ENCODE data around the gene CDKAL1. TPM values are rescaled to one million over a fixed set of nuclear protein-coding genes. Genes with fewer than 3 reads are reported as not detected.

CDKAL1 gene
- total RNA-seq, 1 donor from 2014 or later = 14.8 TPM

DNA sequence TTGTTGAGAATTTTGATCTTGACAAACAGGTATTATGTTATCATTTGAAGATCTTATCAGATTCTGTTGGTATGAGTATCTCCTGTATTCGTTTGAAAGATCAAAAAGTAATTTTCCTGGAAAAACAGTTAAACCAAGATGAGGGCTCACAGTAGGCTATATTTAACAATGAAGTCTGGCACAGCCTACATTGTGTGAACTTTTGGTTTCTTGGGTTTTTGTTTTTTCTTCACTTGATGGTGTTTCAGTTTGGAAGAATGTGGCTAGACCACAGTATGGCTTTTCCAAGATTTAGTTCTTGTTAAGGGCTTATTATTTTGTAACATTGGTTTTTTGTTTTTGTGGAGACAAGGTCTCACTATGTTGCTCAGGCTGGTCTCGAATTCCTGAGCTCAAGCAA is 306.4 kb downstream of the CDKAL1 start:
- TF ChIP-seq, protein P1, sequence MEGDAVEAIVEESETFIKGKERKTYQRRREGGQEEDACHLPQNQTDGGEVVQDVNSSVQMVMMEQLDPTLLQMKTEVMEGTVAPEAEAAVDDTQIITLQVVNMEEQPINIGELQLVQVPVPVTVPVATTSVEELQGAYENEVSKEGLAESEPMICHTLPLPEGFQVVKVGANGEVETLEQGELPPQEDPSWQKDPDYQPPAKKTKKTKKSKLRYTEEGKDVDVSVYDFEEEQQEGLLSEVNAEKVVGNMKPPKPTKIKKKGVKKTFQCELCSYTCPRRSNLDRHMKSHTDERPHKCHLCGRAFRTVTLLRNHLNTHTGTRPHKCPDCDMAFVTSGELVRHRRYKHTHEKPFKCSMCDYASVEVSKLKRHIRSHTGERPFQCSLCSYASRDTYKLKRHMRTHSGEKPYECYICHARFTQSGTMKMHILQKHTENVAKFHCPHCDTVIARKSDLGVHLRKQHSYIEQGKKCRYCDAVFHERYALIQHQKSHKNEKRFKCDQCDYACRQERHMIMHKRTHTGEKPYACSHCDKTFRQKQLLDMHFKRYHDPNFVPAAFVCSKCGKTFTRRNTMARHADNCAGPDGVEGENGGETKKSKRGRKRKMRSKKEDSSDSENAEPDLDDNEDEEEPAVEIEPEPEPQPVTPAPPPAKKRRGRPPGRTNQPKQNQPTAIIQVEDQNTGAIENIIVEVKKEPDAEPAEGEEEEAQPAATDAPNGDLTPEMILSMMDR (IDR thresholded peaks at IDR 0.05) = no peak
- Mint-ChIP-seq H3K4me3 (ENCODE audit: unreplicated experiment) (no peak overlapping the region), H3K36me3 (ENCODE audit: unreplicated experiment) (no peaks in the 10 kb centered on the region), H3K4me1 (ENCODE audit: unreplicated experiment) (no peaks in the 10 kb centered on the region), H3K27ac (ENCODE audit: unreplicated experiment) (no peak overlapping the region), H3K27me3 (ENCODE audit: unreplicated experiment) (no peaks in the 10 kb centered on the region), H3K9me3 (ENCODE audit: unreplicated experiment) (no peaks in the 10 kb centered on the region)
- no peak for DNase-seq (ENCODE audit: extremely low spot score, unreplicated experiment)

DNA sequence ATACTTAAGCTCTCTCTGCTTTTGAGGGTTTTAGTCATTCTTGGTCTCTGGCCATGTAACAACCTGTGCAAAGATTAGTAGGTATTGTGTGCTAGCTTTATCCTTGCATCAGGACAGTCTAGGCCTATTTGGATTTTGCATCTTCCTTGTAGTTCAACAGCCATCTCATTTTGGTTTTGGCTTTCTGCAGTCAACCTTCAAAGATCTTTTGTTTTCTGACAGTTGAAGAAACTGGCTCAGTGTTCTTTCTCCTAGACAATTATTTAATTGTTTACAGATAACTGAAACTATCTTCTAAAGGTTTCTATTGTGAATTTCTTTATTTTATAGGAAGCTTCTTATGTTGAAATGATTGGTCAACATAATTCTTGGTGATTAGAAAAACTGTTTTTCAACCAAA is 307.5 kb downstream of the CDKAL1 start:
- Mint-ChIP-seq H3K27ac (ENCODE audit: unreplicated experiment) (no peak overlapping the region), H3K27me3 (ENCODE audit: unreplicated experiment) (no peaks in the 10 kb centered on the region), H3K4me3 (ENCODE audit: unreplicated experiment) (no peak overlapping the region), H3K36me3 (ENCODE audit: unreplicated experiment) (no peaks in the 10 kb centered on the region), H3K4me1 (ENCODE audit: unreplicated experiment) (no peaks in the 10 kb centered on the region), H3K9me3 (ENCODE audit: unreplicated experiment) (no peaks in the 10 kb centered on the region)
- no peak for DNase-seq (ENCODE audit: extremely low spot score, unreplicated experiment)
- TF ChIP-seq, protein P1 (IDR thresholded peaks at IDR 0.05) = no peak

DNA sequence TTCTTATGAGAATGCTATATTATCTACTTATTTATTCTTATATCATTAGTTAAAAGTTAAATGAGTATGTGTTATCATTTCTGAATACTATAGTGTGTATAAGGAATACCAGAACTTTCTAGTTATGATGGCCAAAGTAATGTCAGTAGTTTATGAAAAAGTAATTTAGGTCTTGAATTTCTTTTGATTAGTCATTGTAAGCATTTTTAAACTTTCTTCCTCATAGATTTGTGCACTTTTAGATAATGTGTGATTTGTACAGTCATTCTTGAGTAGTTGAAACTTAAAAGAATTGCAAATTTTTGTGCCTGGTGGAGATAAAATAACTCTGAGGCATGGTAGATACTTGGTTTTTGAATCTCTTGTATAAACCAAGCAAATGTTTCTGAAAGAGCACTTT is 311.3 kb downstream of the CDKAL1 start:
- H3K4me1 Mint-ChIP-seq (ENCODE audit: unreplicated experiment) = peaks cover 1% of the 10 kb centered on the region
- TF ChIP-seq, protein P1 (IDR thresholded peaks at IDR 0.05) = no peak
- no peak overlapping the region for H3K4me3 Mint-ChIP-seq (ENCODE audit: unreplicated experiment)
- H3K27me3 Mint-ChIP-seq (ENCODE audit: unreplicated experiment) = no peaks in the 10 kb centered on the region
- no peaks in the 10 kb centered on the region for H3K36me3 Mint-ChIP-seq (ENCODE audit: unreplicated experiment)
- no peaks in the 10 kb centered on the region for H3K9me3 Mint-ChIP-seq (ENCODE audit: unreplicated experiment)
- no peak for DNase-seq (ENCODE audit: extremely low spot score, unreplicated experiment)
- H3K27ac Mint-ChIP-seq (ENCODE audit: unreplicated experiment) = no peak overlapping the region

DNA sequence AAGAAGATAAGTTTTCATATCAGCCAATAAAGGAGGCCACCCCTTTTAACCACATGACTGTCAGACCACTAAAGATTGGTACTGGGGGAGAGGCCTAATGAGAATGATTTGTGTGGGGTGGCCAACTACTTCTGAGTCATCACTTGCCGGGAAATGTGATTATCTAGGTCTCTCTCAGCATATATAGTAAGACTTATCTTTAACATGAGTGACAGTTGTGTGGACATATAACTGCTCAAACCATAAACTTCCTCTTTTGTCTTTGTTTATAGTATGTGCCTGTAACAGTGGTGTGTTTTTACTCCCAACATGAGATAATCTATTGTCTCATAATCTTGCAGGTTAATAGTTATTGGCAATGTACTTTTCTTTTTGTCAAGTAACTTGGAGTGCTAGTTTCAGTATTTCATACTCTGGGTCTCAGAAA is 312.4 kb downstream of the CDKAL1 start:
- no peak for DNase-seq (ENCODE audit: extremely low spot score, unreplicated experiment)
- TF ChIP-seq, protein P1 (IDR thresholded peaks at IDR 0.05) = no peak
- H3K36me3 Mint-ChIP-seq (ENCODE audit: unreplicated experiment) = no peaks in the 10 kb centered on the region

DNA sequence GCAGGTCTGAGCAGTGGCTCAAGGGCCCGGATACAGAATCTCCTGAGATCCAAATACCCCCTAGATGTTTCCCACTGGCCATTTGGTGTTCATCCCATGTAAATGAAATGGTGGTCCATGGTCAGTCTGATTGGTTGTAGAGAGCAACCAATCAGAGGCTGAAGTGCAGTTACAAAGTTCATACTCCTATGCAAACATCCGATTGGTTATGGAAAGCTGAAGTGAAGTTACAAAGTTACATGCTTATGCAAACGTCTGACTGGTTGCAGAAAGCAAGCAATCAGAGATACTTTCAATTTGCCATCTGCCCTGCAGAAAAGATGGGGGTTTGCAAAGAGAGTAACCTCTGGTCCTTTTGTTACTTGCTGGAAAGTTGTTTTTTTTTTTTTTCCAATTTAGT is 313.6 kb downstream of the CDKAL1 start:
- no peaks in the 10 kb centered on the region for H3K27me3 Mint-ChIP-seq (ENCODE audit: unreplicated experiment)
- no peaks in the 10 kb centered on the region for H3K9me3 Mint-ChIP-seq (ENCODE audit: unreplicated experiment)
- no peaks in the 10 kb centered on the region for H3K36me3 Mint-ChIP-seq (ENCODE audit: unreplicated experiment)

More for the DNA sequence above, 312.4 kb downstream of the CDKAL1 start:
- Mint-ChIP-seq H3K27me3 (ENCODE audit: unreplicated experiment) (no peaks in the 10 kb centered on the region), H3K4me3 (ENCODE audit: unreplicated experiment) (no peak overlapping the region), H3K27ac (ENCODE audit: unreplicated experiment) (no peak overlapping the region), H3K9me3 (ENCODE audit: unreplicated experiment) (no peaks in the 10 kb centered on the region), H3K4me1 (ENCODE audit: unreplicated experiment) (peaks cover 1% of the 10 kb centered on the region)

More for the DNA sequence above, 313.6 kb downstream of the CDKAL1 start:
- Mint-ChIP-seq H3K4me3 (ENCODE audit: unreplicated experiment) (no peak overlapping the region), H3K27ac (ENCODE audit: unreplicated experiment) (no peak overlapping the region), H3K4me1 (ENCODE audit: unreplicated experiment) (peaks cover 1% of the 10 kb centered on the region)
- TF ChIP-seq, protein P1 (IDR thresholded peaks at IDR 0.05) = no peak
- no peak for DNase-seq (ENCODE audit: extremely low spot score, unreplicated experiment)

All from osteocyte (in vitro differentiated cells).